ENCODE measurements around the gene ASS1.
A peak's percentile ranks its signal among the peaks of the same experiment; 100 is the strongest.

ASS1 gene

GRCh38 chr9:130425741-130426466 is 18.9 kb upstream of the ASS1 start:
- Histone ChIP-seq H3K4me3 (ENCODE audit: low read depth in 1 of 2, low read length in 2 of 2) (no peak overlapping the region), H3K9ac (ENCODE audit: low read depth, low read length) (no peak overlapping the region), H3K9me3 (ENCODE audit: insufficient read depth, low read length, severe bottlenecking) (no peaks in the 10 kb centered on the region), H3K27ac (ENCODE audit: low read length) (no peak overlapping the region), H3K4me2 (ENCODE audit: insufficient read depth, low read length) (no peak overlapping the region), H3K79me2 (ENCODE audit: insufficient read depth, low read length) (no peaks in the 10 kb centered on the region), H2AFZ (ENCODE audit: low read depth, low read length) (no peak overlapping the region), H3K4me1 (ENCODE audit: insufficient read depth, low read length) (no peaks in the 10 kb centered on the region), H4K20me1 (ENCODE audit: insufficient read depth, low read length) (no peaks in the 10 kb centered on the region), H3K27me3 (ENCODE audit: insufficient read depth, low read length, poor library complexity) (no peaks in the 10 kb centered on the region), H3K36me3 (ENCODE audit: insufficient read depth, low read length) (no peaks in the 10 kb centered on the region)
- DNase-seq = peak; percentile 15
- TF ChIP-seq CTCF (IDR thresholded peaks at IDR 0.05; ENCODE audit: borderline replicate concordance, extremely low read depth, low read length, poor library complexity, severe bottlenecking) (no peak), EZH2 (IDR thresholded peaks at IDR 0.05; ENCODE audit: borderline replicate concordance, low read depth, low read length, severe bottlenecking) (no peak)
- peak; percentile 37; the same call in 1 of the 3 replicates for ATAC-seq (ENCODE audit: insufficient read depth, low read depth)

GRCh38 chr9:130426467-130426773 is 18.3 kb upstream of the ASS1 start:
- DNase-seq (no peak), ATAC-seq (ENCODE audit: insufficient read depth, low read depth) (no peak; the same call in 2 of the 3 replicates)
- H2AFZ ChIP-seq (ENCODE audit: low read depth, low read length) = no peak overlapping the region
- no peaks in the 10 kb centered on the region for H3K4me1 ChIP-seq (ENCODE audit: insufficient read depth, low read length)
- H3K36me3 ChIP-seq (ENCODE audit: insufficient read depth, low read length) = no peaks in the 10 kb centered on the region
- no peak overlapping the region for H3K4me2 ChIP-seq (ENCODE audit: insufficient read depth, low read length)
- no peak overlapping the region for H3K9ac ChIP-seq (ENCODE audit: low read depth, low read length)
- H3K79me2 ChIP-seq (ENCODE audit: insufficient read depth, low read length) = no peaks in the 10 kb centered on the region
- TF ChIP-seq CTCF (IDR thresholded peaks at IDR 0.05; ENCODE audit: borderline replicate concordance, extremely low read depth, low read length, poor library complexity, severe bottlenecking) = no peak
- no peak for TF ChIP-seq EZH2 (IDR thresholded peaks at IDR 0.05; ENCODE audit: borderline replicate concordance, low read depth, low read length, severe bottlenecking)
- H3K9me3 ChIP-seq (ENCODE audit: insufficient read depth, low read length, severe bottlenecking) = no peaks in the 10 kb centered on the region
- H3K4me3 ChIP-seq (ENCODE audit: low read depth in 1 of 2, low read length in 2 of 2) = no peak overlapping the region
- H3K27ac ChIP-seq (ENCODE audit: low read length) = no peak overlapping the region
- no peaks in the 10 kb centered on the region for H4K20me1 ChIP-seq (ENCODE audit: insufficient read depth, low read length)
- H3K27me3 ChIP-seq (ENCODE audit: insufficient read depth, low read length, poor library complexity) = no peaks in the 10 kb centered on the region

GRCh38 chr9:130426883-130427282 is 17.9 kb upstream of the ASS1 start:
- H3K27ac ChIP-seq (ENCODE audit: low read length) = no peak overlapping the region
- H3K9ac ChIP-seq (ENCODE audit: low read depth, low read length) = no peak overlapping the region
- no peak for TF ChIP-seq EZH2 (IDR thresholded peaks at IDR 0.05; ENCODE audit: borderline replicate concordance, low read depth, low read length, severe bottlenecking)
- TF ChIP-seq CTCF (IDR thresholded peaks at IDR 0.05; ENCODE audit: borderline replicate concordance, extremely low read depth, low read length, poor library complexity, severe bottlenecking) = no peak
- no peak overlapping the region for H3K4me2 ChIP-seq (ENCODE audit: insufficient read depth, low read length)
- no peaks in the 10 kb centered on the region for H3K79me2 ChIP-seq (ENCODE audit: insufficient read depth, low read length)
- H2AFZ ChIP-seq (ENCODE audit: low read depth, low read length) = no peak overlapping the region
- H4K20me1 ChIP-seq (ENCODE audit: insufficient read depth, low read length) = no peaks in the 10 kb centered on the region
- no peak overlapping the region for H3K4me3 ChIP-seq (ENCODE audit: low read depth in 1 of 2, low read length in 2 of 2)
- H3K27me3 ChIP-seq (ENCODE audit: insufficient read depth, low read length, poor library complexity) = no peaks in the 10 kb centered on the region
- DNase-seq (no peak), ATAC-seq (ENCODE audit: insufficient read depth, low read depth) (no peak)
- H3K9me3 ChIP-seq (ENCODE audit: insufficient read depth, low read length, severe bottlenecking) = no peaks in the 10 kb centered on the region
- H3K36me3 ChIP-seq (ENCODE audit: insufficient read depth, low read length) = no peaks in the 10 kb centered on the region
- H3K4me1 ChIP-seq (ENCODE audit: insufficient read depth, low read length) = no peaks in the 10 kb centered on the region
